OCI-LY1 (cell line): Measurements from ENCODE around the gene B4GALT6.

Experiments used
- EZH2 ChIP-seq: fragments of 200-600 bp; sonication (generic), shearing (Covaris generic); IDR thresholded peaks from 2 replicates; pipeline ENCODE4 v1.8.0; 2017; ENCODE audit warnings: borderline replicate concordance, mixed run types, mild to moderate bottlenecking, antibody characterized with exemption, low read length, moderate library complexity, mixed read lengths
- TF ChIP-seq, protein P1 (sequence below): fragments of 200-600 bp; sonication (generic), shearing (Covaris generic); IDR thresholded peaks from 2 replicates; pipeline ENCODE4 v1.5.1; 2017; ENCODE audit warnings: mild to moderate bottlenecking, antibody characterized with exemption, low read length, moderate library complexity, mixed read lengths

DNA sequence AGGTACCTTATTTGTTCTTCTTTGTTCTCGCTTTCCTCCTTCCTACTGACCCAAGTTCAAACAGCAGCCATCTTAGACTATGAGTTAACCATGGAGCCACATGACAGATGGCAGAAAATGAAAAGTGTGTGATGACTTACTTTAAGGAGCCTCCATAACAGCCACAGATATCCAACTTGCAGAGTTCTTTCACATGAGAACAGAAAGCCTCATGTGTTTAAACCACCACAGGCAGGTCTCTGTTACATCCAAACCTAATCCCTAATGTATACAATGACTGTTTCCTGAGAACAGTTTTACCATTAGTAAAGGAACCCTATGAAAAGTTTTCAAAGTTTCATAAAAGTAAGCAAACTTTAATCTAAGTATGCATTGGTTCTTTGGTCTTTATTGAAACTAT, 20.3 kb downstream of the B4GALT6 start:
- TF ChIP-seq, protein P1, sequence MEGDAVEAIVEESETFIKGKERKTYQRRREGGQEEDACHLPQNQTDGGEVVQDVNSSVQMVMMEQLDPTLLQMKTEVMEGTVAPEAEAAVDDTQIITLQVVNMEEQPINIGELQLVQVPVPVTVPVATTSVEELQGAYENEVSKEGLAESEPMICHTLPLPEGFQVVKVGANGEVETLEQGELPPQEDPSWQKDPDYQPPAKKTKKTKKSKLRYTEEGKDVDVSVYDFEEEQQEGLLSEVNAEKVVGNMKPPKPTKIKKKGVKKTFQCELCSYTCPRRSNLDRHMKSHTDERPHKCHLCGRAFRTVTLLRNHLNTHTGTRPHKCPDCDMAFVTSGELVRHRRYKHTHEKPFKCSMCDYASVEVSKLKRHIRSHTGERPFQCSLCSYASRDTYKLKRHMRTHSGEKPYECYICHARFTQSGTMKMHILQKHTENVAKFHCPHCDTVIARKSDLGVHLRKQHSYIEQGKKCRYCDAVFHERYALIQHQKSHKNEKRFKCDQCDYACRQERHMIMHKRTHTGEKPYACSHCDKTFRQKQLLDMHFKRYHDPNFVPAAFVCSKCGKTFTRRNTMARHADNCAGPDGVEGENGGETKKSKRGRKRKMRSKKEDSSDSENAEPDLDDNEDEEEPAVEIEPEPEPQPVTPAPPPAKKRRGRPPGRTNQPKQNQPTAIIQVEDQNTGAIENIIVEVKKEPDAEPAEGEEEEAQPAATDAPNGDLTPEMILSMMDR: no peak
- no peak for TF ChIP-seq EZH2
